ENCODE data around the gene PHACTR1.

DNA sequence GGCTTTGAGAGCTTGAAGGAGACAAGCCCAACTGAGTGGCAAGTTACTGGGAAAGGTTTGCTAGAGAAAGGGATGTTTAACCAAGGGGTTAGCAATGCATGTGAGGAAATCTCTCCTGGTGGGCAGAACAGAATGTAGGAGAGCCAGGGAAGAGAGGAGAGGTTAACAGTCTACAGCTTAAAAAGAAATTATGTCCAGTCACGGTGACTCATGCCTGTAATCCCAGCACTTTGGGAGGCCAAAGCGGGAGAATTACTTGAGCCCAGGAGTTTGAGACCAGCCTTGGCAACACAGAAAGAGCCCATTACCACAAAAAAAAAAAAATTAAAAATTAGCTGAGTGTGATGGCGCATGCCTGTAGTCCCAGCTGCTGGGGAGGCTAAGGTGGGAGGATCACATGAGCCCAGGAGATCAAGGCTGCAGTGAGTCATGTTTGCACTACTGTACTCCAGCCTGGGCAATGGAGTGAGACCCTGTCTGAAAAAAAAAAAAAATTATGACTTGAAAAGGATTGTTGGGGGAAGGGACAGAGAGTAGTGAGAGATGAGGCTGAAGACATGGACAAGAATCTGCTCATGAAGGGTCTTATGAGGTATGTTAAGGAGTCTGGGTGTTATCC lies 346.8 kb downstream of the PHACTR1 start:
- TF ChIP-seq REST (IDR thresholded peaks at IDR 0.05; ENCODE audit: insufficient read depth in 1 of 2, low read depth in 2 of 2, low read length in 1 of 2) = no peak
- TF ChIP-seq, protein P1, sequence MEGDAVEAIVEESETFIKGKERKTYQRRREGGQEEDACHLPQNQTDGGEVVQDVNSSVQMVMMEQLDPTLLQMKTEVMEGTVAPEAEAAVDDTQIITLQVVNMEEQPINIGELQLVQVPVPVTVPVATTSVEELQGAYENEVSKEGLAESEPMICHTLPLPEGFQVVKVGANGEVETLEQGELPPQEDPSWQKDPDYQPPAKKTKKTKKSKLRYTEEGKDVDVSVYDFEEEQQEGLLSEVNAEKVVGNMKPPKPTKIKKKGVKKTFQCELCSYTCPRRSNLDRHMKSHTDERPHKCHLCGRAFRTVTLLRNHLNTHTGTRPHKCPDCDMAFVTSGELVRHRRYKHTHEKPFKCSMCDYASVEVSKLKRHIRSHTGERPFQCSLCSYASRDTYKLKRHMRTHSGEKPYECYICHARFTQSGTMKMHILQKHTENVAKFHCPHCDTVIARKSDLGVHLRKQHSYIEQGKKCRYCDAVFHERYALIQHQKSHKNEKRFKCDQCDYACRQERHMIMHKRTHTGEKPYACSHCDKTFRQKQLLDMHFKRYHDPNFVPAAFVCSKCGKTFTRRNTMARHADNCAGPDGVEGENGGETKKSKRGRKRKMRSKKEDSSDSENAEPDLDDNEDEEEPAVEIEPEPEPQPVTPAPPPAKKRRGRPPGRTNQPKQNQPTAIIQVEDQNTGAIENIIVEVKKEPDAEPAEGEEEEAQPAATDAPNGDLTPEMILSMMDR (IDR thresholded peaks at IDR 0.05) = no peak
